GM21528 (cell line): ENCODE data around the gene LKAAEAR1.
"Not testable (repeated sequence)": the region's sequence is repeated elsewhere in the genome, so short reads cannot be mapped to it uniquely, and the experiment has no call there.

ENCODE experiments used
- ATAC-seq: cut with Tn5 transposase; IDR thresholded peaks from one replicate; pipeline ENCODE4 v1.9.1; 2021; ENCODE audit warnings: mild to moderate bottlenecking, moderate library complexity; ENCODE audit not compliant: unreplicated experiment, low FRiP score

Gene LKAAEAR1, protein sequence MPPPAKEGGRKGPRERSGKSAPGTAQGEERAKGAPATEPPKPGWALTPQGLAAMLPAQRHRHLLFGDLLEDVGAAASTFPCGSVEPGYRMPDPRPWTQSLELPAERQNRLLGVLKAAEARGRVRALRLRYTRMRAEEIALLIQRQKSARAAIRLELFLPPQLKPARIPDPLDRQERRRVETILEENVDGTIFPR

GRCh38 chr20:64083804-64084684 lies at the start of gene LKAAEAR1:
TSS of gene LKAAEAR1 (minus strand) at chr20:64084398. CDS start at chr20:64084219, 179 bp downstream.
- ATAC-seq: no peak

DNA sequence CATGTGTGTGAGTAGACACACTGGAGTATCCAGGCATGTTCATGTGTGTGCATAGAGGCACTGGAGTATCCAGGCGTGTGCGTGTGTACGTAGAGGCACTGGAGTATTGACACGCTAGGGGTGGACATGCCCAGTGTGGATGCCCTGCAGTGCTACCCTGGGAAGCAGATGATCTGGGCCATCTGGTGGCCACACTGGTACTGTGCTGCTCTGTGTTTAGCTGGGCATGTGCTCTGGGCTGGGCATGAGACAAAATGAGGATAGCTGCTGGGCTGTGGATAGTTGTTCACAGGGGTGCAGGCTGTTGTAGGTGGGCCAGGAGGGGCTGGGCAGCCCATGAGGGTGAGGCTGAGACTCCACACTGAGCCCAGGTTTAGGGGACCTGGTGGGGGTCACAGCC lies 47.2 kb upstream of the LKAAEAR1 start:
- ATAC-seq: no peak

DNA sequence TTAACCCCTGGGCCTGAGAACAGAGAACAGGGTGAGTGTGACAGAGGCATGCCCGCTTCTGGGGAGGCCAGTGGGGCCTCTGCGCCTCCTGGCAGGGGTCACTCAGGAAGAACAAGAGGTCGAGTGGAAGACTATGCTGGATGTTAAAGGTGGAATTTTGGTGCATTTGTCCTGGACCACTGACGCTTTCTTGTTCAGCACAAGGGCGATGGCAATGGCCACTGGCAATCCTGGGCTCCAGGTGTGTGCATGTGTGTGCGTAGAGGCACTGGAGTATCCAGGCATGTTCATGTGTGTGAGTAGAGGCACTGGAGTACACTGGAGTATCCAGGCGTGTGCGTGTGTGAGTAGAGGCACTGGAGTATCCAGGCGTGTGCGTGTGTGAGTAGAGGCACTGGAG lies 46.7 kb upstream of the LKAAEAR1 start:
- ATAC-seq: no peak

GRCh38 chr20:64130271-64130670 lies 46.1 kb upstream of the LKAAEAR1 start:
- no peak for ATAC-seq

- ATAC-seq: no peak
These were observed 45.1 kb upstream of the LKAAEAR1 start for GRCh38 chr20:64129146-64129782.

GRCh38 chr20:64123517-64123916 lies 39.3 kb upstream of the LKAAEAR1 start:
- ATAC-seq: not testable (repeated sequence)

DNA sequence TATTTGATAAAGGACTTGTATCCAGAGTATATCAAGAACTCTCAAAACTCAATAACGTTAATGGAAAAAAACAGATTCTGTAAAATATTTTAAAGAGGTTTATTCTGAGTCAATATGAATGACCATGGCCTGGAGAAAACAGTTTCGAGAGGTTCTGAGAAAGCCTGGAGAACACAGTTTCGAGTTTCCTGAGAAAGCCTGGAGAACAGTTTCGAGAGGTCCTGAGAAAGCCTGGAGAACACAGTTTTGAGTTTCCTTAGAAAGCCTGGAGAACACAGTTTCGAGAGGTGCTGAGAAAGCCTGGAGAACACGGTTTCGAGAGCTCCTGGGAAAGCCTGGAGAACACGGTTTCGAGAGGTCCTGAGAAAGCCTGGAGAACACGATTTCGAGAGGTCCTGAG lies 38.7 kb upstream of the LKAAEAR1 start:
- ATAC-seq: not testable (repeated sequence)

GRCh38 chr20:64121586-64121985 lies 37.4 kb upstream of the LKAAEAR1 start:
- ATAC-seq: no peak

GRCh38 chr20:64119681-64120341 lies 35.6 kb upstream of the LKAAEAR1 start:
- no peak for ATAC-seq

- ATAC-seq: no peak
These were observed 35.1 kb upstream of the LKAAEAR1 start for GRCh38 chr20:64119301-64119680.

GRCh38 chr20:64117432-64117777 lies 33.2 kb upstream of the LKAAEAR1 start:
- ATAC-seq: not testable (repeated sequence)

DNA sequence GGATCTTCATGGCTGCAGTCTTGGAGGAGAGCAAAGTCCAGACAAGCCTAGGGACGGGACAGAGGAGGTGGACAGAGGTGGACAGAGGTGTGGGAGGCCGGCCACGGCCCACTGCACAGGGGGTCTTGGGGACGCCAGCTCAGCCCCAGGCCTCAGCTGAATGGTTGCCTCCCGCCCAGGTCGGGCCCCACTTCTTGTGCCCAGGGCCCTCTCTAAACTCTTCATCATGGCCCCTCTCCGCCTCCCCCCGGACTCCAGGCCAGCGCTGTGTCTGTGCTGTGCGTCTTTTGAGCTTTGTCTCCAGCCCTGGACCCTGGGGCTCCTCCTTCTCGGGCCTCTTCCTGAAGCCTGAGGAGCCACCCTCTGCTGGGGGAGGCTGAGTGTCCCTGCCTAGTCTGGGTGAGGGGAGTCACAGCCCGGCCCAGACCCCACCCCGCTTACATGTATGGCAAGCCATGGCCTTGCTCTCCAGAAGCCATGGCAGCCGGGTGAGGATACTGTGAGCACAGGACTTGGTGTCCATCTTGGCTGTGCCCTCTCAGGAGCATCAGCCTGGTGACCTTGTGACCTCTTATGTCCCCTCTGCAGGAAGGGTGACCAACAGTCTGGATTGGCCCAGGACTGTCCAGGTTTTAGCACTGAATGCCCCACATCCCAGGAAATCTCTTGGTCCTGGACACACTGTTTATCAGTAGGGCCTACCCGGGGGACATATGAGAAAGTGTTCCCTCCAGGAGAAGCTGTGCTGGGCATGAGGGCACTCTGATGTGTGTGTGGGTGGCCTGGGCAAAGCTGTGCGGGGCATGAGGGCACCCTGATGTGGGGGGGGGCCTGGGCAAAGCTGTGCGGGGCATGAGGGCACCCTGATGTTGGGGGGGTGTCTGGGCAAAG lies 32.6 kb upstream of the LKAAEAR1 start:
- no peak for ATAC-seq

DNA sequence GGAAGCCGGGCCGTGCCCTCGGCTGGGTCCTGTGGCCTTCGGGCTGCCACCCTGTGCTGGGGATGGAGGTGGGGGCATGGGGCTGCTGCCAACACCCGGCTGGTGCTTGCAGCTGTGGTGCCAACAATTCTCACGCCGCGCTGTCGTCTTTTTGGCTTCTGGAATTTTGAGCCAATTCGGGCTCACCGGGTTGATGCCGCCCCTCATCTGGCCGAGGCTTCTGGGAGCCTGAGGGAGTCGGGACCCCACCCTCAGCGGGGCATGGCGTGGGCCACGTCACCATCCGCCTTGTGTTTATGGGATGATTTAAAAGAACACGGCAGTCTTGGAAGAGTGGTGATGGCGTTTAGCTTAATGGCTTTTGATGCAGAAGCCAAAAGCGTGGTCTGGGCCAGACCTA lies 31.8 kb upstream of the LKAAEAR1 start:
- ATAC-seq: no peak

- ATAC-seq: no peak
These were observed 31.1 kb upstream of the LKAAEAR1 start for GRCh38 chr20:64115171-64115911.

GRCh38 chr20:64114356-64114971 lies 30.3 kb upstream of the LKAAEAR1 start:
- no peak for ATAC-seq

DNA sequence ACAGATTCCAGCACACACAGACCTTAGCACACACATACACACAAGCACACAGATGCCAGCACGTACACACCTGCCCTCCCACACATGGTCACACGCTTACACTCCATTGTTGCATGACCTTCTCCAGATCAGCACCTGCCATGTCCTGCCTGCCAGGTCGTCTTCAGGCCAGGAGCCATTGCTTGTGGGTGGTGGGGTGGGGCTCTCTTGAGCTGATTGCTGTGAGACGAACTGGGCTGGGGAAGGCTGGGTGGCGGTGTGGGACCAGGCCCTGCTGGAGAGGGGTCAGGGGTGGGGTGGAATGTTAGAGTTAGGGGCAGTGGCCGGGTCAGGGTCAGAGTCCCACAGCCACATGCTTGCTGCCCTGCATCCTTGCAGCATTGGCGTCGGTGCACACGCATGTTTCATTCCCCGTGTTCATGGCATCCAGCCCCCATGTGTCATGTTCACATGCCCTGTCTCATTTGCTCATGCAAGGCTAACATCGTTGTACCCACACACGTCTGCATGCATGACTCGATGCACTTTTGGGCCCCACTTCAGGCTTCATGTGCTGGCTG lies 29.7 kb upstream of the LKAAEAR1 start:
- ATAC-seq: no peak

DNA sequence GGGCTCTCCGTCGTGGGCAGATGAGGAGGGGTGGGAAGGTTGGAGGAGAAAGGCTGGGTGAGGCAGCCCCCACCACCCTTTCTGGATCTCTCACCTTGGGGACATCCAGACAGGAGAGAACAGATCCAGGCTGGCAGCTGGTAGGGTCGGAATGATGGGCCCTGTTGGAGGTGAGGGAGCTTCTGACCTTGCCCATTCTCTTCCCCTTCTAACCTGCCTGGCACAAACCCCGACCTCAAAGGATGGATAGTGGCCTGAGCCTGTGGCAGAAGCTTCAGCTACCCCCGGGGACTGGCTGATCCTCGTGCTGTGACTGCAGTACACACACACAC lies 29.2 kb upstream of the LKAAEAR1 start:
- ATAC-seq: no peak

DNA sequence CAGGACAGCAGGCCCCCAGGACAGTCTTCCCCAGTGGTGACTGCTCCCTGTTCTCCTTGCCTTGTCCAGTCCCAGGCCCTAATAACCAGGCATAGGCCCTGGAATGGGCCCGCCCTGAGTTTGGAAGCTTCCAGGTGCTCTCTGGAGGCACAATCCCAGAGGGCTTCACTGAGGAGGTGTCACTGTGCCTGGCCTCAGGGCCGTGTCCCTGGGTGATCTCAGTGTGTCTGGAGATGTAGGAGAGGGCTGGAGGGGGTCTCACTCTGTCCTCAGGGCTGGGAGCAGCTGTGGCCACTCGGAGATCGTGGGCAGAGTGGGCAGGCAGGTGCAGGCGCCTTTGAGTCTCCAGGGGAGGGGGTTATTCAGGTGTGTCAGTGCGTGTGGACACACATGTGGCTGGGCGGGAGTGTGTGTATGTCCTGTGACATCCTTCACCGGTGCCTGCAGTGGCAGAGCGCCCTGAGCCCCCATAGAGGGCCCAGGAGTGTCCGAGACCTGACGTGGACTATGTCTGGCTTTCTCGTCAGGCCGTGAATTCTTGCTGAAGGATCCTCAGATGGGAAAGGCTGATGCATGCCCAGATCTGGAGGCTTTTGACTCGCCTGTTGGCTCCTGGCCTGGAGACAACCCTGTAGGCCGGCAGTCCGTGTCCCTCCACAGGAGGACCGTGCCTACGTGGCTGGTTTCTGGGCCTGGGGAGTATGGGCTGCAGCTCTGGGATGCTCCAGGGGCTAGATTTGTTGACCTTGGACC lies 28.7 kb upstream of the LKAAEAR1 start:
- ATAC-seq: no peak
